ENCODE results near the gene STRA6.

Gene STRA6

GRCh38 chr15:74130849-74131627 is 71.5 kb downstream of the STRA6 start:
- Histone ChIP-seq H3K4me1 (ENCODE audit: control insufficient read depth, insufficient read depth, low read length) (peaks cover 20% of the 10 kb centered on the region), H3K27me3 (replicated peaks; ENCODE audit: control insufficient read depth, insufficient read depth, low read length) (peaks cover 37% of the 10 kb centered on the region), H3K9me3 (ENCODE audit: control insufficient read depth, low read length) (no peaks in the 10 kb centered on the region), H3K9ac (ENCODE audit: low read length) (no peak overlapping the region), H3K36me3 (ENCODE audit: control insufficient read depth, insufficient read depth, low read length, severe bottlenecking) (no peaks in the 10 kb centered on the region), H3K4me3 (ENCODE audit: low read length) (no peak overlapping the region)
- DNase-seq (ENCODE audit: low read depth) = no peak

DNA sequence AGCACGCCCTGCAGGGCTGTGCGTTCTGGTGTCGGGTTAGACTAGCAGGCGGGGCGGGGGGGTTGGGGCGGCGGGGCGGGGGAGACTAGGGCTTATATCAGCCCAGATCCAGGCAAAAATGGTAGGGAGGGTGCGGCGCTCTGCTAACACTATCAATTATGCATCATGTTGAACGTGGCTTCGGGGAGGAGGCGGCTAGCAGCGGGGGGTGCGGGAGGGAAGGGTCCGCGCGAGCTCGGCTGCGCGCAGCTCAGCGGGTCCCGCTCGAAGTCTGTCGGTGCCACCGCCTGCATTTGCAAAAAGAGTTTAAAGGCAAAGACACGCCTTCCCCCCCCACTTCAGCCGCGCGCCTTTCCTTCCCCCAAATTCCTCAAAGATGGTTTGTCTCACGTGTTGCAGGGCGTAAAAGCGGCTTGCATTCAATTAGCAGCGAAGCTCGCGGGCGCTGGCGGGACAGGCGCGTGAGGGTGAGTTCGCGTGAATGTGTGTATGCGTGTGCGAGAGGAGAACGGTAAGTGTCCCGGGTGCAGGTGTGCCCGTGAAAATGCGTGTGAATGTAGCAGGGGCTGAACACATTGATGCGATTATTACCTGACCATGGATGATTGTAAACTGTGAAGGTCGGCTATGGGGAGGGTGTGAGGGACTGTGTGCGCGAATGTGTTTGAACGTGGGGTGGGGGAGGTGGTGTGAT is 72.3 kb downstream of the STRA6 start, which contains the start of gene ISLR2:
Gene ISLR2 (plus strand): TSS at position 432 of the 694 bp plus-strand sequence. CDS start 2,169 bp downstream, outside the sequence.
- Histone ChIP-seq H3K9me3 (ENCODE audit: control insufficient read depth, low read length) (no peaks in the 10 kb centered on the region), H3K9ac (ENCODE audit: low read length) (no peak within 1 kb of the TSS), H3K4me1 (ENCODE audit: control insufficient read depth, insufficient read depth, low read length) (peaks cover 16% of the 10 kb centered on the region), H3K4me3 (ENCODE audit: low read length) (peak within 1 kb of the TSS; percentile 50), H3K27me3 (replicated peaks; ENCODE audit: control insufficient read depth, insufficient read depth, low read length) (peaks cover 40% of the 10 kb centered on the region), H3K36me3 (ENCODE audit: control insufficient read depth, insufficient read depth, low read length, severe bottlenecking) (no peaks in the 10 kb centered on the region)
- peak; percentile 71 for DNase-seq (ENCODE audit: low read depth)

DNA sequence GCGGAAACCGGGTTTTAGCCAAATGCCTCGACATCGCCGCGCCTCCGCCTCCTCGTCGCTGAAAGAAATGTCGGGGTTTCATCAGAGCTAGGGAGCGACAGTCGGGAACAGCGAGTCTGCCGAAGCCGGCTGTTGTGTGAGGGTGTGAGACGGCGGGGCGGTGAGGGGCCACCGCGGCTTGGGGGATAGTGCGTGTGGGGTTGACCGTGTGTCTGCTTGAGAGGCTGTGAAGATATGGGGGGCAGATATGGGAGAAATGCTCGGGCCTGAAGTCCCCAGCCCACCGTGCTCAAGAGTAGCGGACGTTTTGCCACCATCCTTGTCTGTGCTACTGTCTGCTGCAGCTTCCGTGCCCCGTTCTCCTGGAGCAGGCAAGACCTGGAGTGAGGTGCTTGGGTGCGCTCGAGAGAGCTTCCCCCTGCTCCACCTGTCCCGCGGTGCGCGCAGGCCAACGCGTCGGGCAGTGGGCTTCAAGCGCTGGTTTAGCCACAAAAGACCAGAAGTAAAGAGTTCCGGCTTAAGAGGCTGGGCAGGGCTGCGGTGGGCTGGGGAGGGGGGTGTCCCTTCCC is 72.9 kb downstream of the STRA6 start:
- Histone ChIP-seq H3K9me3 (ENCODE audit: control insufficient read depth, low read length) (no peaks in the 10 kb centered on the region), H3K27me3 (replicated peaks; ENCODE audit: control insufficient read depth, insufficient read depth, low read length) (peaks cover 46% of the 10 kb centered on the region), H3K9ac (ENCODE audit: low read length) (no peak overlapping the region), H3K4me1 (ENCODE audit: control insufficient read depth, insufficient read depth, low read length) (peaks cover 16% of the 10 kb centered on the region), H3K4me3 (ENCODE audit: low read length) (peak overlapping the region; percentile 50), H3K36me3 (ENCODE audit: control insufficient read depth, insufficient read depth, low read length, severe bottlenecking) (no peaks in the 10 kb centered on the region)
- DNase-seq (ENCODE audit: low read depth) = peak; percentile 43

All from adipocyte (in vitro differentiated cells).